Neural progenitor cell (in vitro differentiated cells): ENCODE results near the gene CCDC107.
"Not testable (repeated sequence)": the region's sequence is repeated elsewhere in the genome, so short reads cannot be mapped to it uniquely, and the experiment has no call there.

Experiments
- CTCF ChIP-seq: fragments of 200-600 bp; sonication (generic); IDR thresholded peaks from 2 replicates; pipeline ENCODE4 v1.5.1; 2017; ENCODE audit warnings: antibody characterized with exemption, mild to moderate bottlenecking
- EZH2phosphoT487 ChIP-seq: fragments of 200-600 bp; sonication (generic); IDR thresholded peaks from 2 replicates; pipeline ENCODE4 v1.6.1; 2017; ENCODE audit warnings: antibody characterized with exemption

GRCh38 chr9:35636877-35637246 lies 21.2 kb upstream of the CCDC107 start:
- TF ChIP-seq CTCF, EZH2phosphoT487: not testable (repeated sequence)
